HG03066 (cell line): ENCODE results near the gene TBX1.

ENCODE experiments used
- ATAC-seq: cut with Tn5 transposase; IDR thresholded peaks from one replicate; pipeline ENCODE4 v1.9.1; 2021; ENCODE audit warnings: low read depth; ENCODE audit not compliant: unreplicated experiment

TBX1 gene

DNA sequence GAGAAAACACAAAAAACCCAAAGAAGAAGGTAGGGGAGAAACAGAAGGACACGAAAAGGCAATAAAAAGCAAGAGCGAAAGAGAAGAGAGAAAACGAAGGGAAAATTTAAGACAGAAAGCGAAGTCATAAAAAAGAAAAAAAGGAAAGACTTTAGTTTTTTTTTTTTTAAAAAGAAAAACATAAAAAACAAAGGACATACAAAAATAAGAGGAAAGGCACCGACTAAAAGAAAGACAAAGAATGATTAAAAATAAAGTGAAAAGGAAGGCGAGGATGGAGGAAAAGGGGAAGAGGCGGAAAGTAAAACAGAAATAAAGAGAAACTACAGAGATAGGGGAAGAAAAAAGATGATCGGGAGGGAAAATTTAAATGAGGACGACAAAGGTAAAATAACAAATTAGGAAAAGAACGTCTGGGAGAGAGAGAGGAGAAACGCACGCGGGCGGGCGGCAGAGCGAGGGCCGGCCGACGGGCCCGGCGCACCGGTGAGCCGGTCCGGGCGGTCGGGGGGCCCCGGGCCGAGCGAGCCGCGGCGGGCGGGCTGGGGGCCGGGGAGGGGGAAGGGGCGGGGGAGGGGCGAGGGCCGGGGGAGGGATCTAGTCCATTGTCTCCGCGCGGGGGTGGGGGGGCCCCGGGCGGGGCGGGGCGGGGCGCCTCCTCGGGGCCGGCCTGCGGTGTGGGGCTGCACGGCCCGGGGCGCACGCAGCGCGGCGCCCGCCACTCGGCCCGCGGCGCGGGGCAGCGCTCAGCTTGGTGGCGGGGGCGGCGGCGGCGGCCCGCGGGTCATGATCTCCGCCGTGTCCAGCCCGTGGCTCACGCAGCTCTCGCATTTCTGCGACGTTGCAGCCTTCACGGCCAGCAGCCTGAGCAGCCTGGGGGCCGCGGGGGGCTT lies at the start of gene TBX1:
Gene TBX1 (plus strand): TSS at position 721 of the 893 bp plus-strand sequence. CDS start 66 bp downstream, at position 787.
- no peak for ATAC-seq

DNA sequence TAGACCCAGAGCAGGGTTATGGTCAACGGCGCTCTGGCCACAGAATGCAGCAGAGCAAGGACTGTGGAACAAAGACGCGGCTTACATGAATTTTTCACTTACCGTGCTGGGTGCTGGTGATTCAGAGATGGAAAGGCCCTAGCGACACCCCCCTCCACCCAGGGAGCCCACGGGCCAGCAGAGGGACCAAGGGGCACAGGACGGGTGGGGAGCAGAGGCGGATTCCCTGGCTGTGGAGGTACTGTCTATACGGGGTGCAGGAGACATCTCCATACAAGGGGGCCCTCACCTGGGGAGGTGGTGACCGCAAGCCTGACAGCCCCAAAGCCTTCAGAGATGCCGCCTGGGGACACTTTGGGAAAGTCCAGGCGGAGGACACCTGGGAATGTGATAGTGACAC lies 47.3 kb upstream of the TBX1 start:
- no peak for ATAC-seq

DNA sequence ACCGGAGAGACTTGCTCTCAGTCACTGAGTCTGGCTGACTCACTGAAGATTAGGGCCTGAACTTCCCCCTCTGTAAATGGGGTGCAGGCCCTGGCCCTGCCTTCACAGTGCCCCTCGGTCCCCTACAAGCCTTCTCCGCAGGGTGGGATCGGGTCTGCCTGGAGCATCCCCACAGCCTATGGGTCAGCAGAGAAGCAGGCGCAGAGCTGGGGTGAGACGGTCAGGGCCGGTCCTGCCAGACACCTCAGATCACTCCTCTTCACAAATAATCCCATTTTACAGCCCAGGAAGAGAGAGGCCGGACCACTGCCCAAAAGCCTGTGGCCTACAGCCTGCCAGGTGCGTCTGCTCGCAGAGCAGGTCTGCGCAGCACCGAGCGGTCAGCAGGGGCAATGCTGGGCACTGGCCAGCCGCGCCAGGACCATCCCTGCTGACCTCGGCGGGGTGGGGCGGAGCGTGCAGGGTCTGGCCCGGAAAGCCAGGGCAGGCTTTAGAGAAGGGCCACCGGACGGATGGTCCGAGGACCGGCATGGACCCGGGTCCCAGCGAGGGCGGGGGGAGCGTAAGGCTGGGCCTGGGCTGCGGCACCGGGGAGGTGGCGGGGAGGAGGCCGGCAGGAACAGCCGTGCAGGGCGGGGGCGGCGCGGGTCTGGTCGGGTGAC lies 46.8 kb upstream of the TBX1 start:
- no peak for ATAC-seq

DNA sequence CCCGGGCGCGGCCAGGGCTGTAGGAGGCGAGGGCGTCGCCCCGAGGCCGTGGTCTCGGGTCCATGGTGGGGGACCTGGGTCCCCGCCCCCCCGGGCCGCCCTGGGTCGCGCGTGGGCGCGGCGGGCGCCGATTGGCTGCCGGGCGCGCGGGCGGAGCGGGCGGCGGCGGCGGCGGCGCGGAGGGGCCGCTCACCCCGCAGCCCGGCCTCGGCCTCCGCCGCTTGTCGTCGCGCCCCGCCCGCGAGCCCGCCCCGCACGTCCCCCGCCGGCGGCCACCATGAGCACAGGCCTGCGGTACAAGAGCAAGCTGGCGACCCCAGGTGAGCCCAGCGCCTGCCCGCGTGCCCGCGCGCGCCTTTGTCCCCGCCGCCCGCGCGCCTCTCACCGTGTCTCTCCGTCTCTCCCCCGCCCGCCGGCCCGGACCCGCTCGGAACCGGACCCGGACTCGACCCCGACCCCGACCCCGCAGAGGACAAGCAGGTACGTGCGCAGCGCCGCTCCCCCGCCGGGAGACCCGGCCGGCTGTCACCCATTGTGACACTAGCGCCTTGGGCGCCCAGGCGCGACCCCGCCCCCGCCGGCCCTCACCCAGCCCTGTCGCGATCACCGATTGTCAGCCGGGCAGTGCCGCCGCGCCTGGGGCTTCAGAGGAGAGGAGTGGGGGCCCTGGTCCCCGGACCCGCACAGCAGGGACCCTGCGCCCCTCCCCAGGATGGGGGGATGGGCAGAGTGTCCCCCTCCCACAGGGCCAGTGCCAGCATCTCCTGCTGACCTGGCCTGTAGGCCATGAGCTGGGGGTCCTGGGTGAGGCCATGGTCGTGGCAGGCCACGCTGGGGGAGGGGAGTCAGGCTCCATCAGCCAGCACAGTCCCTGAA lies 46.0 kb upstream of the TBX1 start, which contains the start of gene SEPTIN5:
Gene SEPTIN5 (plus strand): TSS at position 192 of the 876 bp plus-strand sequence. CDS start 86 bp downstream, at position 278.
- no peak for ATAC-seq

DNA sequence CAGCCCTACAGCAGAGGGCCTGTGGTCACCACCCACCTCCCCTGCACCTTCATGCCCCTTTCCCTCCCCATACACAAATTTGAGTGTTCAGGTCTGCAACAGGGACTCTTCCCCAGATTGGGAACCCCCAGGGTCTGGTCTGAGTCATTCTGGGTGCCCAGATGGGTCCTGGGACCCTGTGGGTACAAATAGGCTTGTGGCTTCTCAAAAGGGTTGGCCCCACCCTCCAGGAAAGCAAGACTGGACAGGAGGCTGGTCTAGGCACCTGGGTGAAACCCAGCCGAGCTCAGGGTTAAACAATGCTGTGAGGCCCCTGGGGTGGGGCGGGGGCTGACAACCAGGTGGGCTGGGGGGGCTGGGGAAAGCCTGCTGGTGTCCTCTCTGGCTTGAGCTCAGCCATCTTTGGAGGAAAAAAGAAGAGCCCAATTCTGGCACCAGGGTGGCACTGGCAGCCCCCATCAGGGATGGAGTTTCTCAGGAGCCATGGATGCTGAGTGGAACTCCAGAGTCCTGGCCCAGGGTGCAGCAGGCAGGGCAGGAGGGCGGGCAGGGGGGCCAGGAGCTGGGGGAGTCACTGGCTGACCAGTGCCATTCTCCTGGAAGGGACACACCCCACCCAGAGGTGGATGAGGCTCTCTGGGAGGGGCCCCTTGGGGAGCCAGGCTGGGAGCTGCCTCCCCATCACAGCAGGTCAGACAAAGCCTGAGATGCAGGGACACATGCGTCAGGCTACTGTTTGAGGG lies 45.2 kb upstream of the TBX1 start:
- ATAC-seq: no peak

GRCh38 chr22:19716041-19716828 lies 44.3 kb upstream of the TBX1 start:
- no peak for ATAC-seq

DNA sequence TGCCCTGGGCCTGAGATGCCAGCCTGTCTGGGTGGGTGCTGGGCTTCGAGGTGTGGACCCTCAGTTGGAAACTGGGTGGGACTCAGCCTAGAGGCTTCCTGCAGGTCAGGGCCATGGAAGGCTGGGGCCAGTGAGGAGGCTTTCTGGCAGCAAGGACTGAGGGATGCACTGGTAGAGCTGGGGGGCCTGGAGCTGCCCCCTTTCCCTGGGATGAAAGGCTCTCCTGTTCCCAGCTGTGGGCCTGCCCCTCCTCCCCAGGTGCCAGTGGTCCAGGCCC lies 43.8 kb upstream of the TBX1 start:
- ATAC-seq: no peak

DNA sequence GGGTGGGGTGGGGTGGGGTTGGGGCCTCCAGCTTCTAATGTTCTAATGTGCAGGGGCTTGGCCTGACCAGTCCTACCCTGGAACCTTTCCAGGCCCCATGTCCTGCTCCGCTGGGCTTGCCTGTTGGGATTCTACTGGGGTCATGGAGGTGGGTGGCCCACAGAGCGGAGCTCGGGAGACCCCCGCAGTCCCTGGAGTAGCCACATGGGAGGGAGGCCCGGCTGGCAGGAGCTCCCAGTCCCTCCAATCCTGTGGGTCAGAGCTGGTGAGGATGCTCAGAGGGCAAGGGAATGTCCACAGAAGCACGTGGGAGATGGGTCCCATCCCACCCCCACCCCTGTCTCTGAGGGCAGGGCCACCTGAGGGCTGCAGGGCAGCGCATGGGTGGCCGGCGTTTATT lies 43.4 kb upstream of the TBX1 start:
- no peak for ATAC-seq

DNA sequence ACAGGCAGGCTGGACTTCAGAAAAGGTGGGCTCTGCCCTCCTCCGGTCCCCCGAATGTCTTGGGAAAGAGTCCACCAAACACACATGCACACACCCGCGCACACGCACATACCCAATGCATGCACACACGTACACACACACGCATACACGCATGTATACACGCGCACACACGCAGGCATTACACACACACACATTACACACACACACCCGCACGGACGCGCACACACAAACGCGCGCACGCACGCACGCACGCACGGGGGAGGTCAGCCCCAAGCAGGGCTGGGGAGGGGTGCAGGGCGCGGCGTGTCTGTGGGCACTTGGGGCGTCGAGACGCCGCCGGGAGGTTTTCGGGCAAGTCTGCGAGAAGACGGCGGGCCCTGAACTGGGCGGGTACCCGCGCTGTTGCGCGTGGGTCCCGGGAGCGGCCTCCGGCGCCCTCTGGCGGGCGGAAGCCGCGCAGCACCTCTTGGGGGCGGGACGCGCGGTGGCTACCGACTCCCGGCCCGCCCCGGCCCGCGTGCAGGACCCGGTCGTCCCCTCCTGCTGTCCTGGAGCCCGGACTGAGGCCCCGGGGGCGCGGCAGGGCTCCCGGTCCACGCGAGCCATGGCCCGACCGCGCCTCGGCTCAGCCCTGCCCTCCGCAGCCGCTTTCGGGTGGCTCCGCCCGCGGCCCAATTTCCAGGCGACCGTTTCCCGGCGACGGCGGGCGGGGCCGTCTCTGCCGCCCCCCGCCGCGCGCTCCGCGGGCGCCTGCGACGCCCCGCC lies 42.7 kb upstream of the TBX1 start:
- ATAC-seq: no peak

- no peak for ATAC-seq
These were observed 42.0 kb upstream of the TBX1 start for GRCh38 chr22:19718456-19719049.

GRCh38 chr22:19719050-19719482 lies 41.5 kb upstream of the TBX1 start:
- no peak for ATAC-seq

GRCh38 chr22:19719488-19720021 lies 41.0 kb upstream of the TBX1 start:
- ATAC-seq: no peak

DNA sequence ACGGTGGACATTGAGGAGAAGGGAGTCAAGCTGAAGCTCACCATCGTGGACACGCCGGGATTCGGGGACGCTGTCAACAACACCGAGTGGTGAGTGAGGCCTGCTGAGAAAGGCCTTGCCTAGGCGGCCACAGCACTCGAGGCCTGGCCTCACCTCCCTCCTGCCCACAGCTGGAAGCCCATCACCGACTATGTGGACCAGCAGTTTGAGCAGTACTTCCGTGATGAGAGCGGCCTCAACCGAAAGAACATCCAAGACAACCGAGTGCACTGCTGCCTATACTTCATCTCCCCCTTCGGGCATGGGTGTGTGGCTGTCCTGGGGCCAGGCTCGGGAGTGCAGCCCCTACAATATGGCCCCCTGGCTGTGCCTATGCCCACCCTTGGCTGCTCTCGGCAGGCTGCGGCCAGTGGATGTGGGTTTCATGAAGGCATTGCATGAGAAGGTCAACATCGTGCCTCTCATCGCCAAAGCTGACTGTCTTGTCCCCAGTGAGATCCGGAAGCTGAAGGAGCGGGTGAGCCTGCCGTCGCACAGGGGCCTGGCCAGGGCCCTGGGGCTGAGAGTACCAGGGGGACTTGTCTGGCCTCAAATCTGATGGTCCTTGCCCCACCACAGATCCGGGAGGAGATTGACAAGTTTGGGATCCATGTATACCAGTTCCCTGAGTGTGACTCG lies 40.3 kb upstream of the TBX1 start:
- no peak for ATAC-seq

DNA sequence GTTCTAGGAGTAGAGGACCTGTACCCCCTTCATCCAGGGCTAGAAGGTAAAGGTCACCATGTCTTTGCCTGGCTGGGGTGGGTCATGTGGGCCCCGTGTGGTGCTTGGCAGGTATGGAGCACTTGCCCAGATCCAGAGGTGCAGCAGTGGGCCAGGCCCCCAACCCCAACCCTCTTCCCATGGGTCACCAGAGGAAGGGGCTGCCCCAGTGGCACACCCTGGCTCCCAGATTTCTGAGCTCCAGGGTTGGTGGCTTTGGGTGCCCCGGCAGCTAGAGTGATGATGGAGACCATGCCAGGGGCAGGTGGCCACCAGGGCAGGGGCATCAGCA lies 39.6 kb upstream of the TBX1 start:
- no peak for ATAC-seq

DNA sequence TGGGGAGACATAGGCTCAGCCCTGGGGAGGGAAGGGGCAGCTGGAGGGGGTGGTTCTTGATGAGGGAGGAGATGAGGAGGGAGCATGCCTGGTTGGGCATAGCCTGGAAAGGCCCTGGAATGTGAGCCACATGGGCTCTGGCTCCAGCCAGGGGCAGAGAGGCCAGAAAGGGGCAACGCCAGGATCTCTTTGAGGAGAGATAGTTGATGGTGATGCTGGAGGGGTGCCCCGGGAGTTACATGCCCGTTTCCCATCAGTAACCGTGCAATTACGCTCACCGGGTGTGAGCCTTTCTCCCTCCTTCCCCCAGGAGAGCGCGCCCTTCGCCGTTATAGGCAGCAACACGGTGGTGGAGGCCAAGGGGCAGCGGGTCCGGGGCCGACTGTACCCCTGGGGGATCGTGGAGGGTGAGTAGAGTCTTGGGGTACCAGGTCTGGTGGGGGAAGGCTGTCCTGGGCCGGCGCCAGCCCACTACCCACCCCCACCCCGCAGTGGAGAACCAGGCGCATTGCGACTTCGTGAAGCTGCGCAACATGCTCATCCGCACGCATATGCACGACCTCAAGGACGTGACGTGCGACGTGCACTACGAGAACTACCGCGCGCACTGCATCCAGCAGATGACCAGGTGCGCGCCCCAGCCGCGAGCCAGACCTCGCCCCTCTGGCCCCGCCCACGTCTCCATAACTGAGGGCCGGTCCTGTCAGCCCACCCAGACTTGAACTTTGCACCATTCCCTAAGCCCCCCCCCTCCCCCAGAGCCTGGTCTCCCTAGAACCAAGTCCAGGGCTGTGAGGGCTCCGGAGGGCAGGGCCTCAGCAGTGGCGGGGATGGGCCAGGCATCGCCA lies 39.0 kb upstream of the TBX1 start:
- ATAC-seq: no peak

GRCh38 chr22:19722178-19722981 lies 38.2 kb upstream of the TBX1 start:
- no peak for ATAC-seq
